NCI-H2196 (cell line): Measurements from ENCODE around the gene AP1G2.
"Not testable (repeated sequence)": the region's sequence is repeated elsewhere in the genome, so short reads cannot be mapped to it uniquely, and the experiment has no call there.

Experiments used
- DNase-seq: peaks from one replicate; lab custom pipeline; 2025; ENCODE audit not compliant: unreplicated experiment; lab: John Stamatoyannopoulos, UW

Gene AP1G2

GRCh38 chr14:23600806-23601205 is 33.2 kb upstream of the AP1G2 start:
- no peak for DNase-seq

- no peak for DNase-seq
Observed at GRCh38 chr14:23600322-23600707, 32.7 kb upstream of the AP1G2 start.

GRCh38 chr14:23594191-23594590 is 26.6 kb upstream of the AP1G2 start:
- DNase-seq: not testable (repeated sequence)

GRCh38 chr14:23590198-23590597 is 22.6 kb upstream of the AP1G2 start:
- no peak for DNase-seq

GRCh38 chr14:23589606-23590005 is 22.0 kb upstream of the AP1G2 start:
- no peak for DNase-seq

GRCh38 chr14:23588884-23589598 is 21.4 kb upstream of the AP1G2 start:
- peak; percentile 87 for DNase-seq

- DNase-seq: not testable (repeated sequence)
Observed at GRCh38 chr14:23584527-23585203, 17.1 kb upstream of the AP1G2 start.

- DNase-seq: not testable (repeated sequence)
Observed at GRCh38 chr14:23583761-23584526, 16.4 kb upstream of the AP1G2 start.

- no peak for DNase-seq
Observed at GRCh38 chr14:23582906-23583760, 15.5 kb upstream of the AP1G2 start.

- no peak for DNase-seq
Observed at GRCh38 chr14:23580948-23581281, 13.3 kb upstream of the AP1G2 start.

- DNase-seq: no peak
Observed at GRCh38 chr14:23580152-23580926, 12.7 kb upstream of the AP1G2 start.

GRCh38 chr14:23579739-23580138 is 12.1 kb upstream of the AP1G2 start:
- no peak for DNase-seq

- no peak for DNase-seq
Observed at GRCh38 chr14:23579311-23579630, 11.7 kb upstream of the AP1G2 start.

GRCh38 chr14:23578560-23579310 is 11.1 kb upstream of the AP1G2 start, which contains the start of gene JPH4:
Gene JPH4, minus strand, starts transcription at chr14:23578790. Its CDS starts 1,337 bp downstream, at chr14:23577453.
- DNase-seq: no peak

GRCh38 chr14:23577710-23578392 is 10.3 kb upstream of the AP1G2 start:
- DNase-seq: no peak

- no peak for DNase-seq
Observed at GRCh38 chr14:23577004-23577681, 9.6 kb upstream of the AP1G2 start.

GRCh38 chr14:23573384-23574015 is 5.9 kb upstream of the AP1G2 start:
- peak; percentile 84 for DNase-seq

GRCh38 chr14:23572836-23573235 is 5.2 kb upstream of the AP1G2 start:
- DNase-seq: no peak
